ENCODE results near the gene B4GALT5.
"Not testable (repeated sequence)": the region's sequence is repeated elsewhere in the genome, so short reads cannot be mapped to it uniquely, and the experiment has no call there.

The B4GALT5 gene

DNA sequence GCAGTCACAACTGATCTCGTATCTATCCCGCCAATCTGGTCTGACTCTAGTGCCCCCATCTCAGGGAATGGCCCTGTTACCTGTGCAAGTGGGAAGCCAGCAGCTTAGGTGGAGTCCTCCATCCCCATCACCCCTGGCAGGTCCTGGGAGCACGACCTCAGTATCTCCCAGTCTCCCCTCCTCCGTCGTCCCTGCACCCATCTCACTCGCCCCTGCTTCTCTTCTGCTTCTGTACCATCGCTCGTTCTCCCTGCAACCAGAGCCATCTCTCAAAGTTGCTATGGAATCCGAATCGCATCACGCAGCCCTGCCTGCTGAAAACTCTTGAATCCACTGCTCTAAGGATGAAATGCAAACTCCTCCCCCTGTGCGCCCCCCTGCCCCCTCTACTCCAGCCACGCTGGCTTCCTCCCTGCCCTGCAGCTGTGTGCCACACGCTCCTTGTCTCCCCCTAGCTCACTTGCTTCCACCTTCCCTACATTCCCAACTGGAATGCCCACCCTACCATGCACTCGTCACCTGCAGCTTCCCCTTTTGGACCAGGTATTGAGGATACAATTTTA lies 81.7 kb downstream of the B4GALT5 start:
- TF ChIP-seq, protein P1, sequence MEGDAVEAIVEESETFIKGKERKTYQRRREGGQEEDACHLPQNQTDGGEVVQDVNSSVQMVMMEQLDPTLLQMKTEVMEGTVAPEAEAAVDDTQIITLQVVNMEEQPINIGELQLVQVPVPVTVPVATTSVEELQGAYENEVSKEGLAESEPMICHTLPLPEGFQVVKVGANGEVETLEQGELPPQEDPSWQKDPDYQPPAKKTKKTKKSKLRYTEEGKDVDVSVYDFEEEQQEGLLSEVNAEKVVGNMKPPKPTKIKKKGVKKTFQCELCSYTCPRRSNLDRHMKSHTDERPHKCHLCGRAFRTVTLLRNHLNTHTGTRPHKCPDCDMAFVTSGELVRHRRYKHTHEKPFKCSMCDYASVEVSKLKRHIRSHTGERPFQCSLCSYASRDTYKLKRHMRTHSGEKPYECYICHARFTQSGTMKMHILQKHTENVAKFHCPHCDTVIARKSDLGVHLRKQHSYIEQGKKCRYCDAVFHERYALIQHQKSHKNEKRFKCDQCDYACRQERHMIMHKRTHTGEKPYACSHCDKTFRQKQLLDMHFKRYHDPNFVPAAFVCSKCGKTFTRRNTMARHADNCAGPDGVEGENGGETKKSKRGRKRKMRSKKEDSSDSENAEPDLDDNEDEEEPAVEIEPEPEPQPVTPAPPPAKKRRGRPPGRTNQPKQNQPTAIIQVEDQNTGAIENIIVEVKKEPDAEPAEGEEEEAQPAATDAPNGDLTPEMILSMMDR (IDR thresholded peaks at IDR 0.05): no peak
- Histone ChIP-seq H3K4me1 (ENCODE audit: control insufficient read depth in 1 of 2, insufficient read depth in 1 of 2, low read depth in 1 of 2, low read length in 1 of 2) (peaks cover 12 to 37% of the 10 kb centered on the region in 2 experiments), H3K36me3 (peaks cover 57% of the 10 kb centered on the region), H3K9me3 (no peaks in the 10 kb centered on the region), H3K27me3 (no peaks in the 10 kb centered on the region), H3K4me3 (ENCODE audit: low read depth in 1 of 2, low read length in 1 of 2) (no peak overlapping the region), H3K27ac (peak overlapping the region; percentile 74)

DNA sequence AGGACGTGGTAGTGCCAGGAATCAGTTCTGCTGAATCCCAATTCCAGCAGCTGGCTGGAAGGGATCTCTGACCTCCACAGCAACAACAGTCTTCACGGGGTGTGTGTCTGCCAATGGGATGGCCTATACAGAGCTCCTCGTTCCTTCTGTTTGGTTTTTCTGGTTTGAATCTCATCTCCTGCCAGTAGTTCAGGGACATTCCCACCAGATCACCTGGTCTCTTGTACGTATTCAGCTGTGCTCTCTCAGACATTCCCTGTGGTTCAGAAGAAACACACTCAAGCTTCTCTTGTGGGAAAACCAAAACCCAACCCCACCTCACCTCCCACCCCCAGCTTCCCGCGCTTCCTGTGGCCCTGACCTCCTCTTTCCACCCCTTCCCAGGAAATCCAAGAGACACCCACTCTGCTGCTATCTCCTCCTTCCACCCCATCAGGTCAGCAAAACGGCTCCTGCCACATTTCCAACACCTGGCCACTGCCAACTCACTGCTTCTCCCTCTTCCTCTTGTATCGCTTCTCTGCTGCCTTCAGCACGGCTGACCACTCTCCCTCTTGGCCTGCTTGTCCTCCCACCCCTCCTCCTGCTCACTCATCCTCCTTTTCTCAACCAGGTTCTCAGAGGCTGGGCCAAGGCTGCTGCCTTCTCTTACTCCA lies 82.5 kb downstream of the B4GALT5 start:
- TF ChIP-seq, protein P1 (IDR thresholded peaks at IDR 0.05): no peak
- Histone ChIP-seq H3K4me3 (ENCODE audit: low read depth in 1 of 2, low read length in 1 of 2) (no peak overlapping the region), H3K27ac (peak overlapping the region; percentile 74), H3K36me3 (peaks cover 49% of the 10 kb centered on the region), H3K27me3 (no peaks in the 10 kb centered on the region), H3K9me3 (no peaks in the 10 kb centered on the region), H3K4me1 (ENCODE audit: control insufficient read depth in 1 of 2, insufficient read depth in 1 of 2, low read depth in 1 of 2, low read length in 1 of 2) (peaks cover 12 to 35% of the 10 kb centered on the region in 2 experiments)

DNA sequence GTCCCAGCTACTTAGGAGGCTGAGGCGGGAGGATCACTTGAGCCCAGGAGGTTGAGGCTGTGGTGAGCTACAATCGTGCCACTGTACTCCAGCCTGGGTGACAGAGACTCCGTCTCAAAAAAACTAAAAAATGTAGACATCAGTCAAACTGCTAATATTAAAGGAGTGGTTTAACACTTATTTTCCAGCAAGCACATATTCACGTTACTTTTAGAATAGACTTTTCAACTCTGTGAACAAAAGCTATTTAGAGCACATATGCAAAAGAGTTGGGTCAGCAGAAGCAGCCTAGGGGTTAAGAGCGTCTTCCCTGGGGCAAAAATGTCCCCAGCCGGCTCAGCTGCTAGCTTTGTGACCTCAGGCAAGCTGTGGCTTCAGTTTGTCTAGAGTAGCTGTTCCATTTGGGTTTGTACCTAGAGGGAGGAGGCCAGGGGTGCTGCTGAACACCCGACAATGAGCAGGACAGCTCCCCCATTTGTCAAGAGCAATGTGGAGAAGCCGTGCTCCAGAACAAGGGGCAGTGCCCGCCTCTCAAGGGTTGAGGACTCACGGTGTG lies 83.2 kb downstream of the B4GALT5 start:
- TF ChIP-seq, protein P1 (IDR thresholded peaks at IDR 0.05): no peak
- peak overlapping the region; percentile 74 for H3K27ac ChIP-seq
- no peaks in the 10 kb centered on the region for H3K9me3 ChIP-seq
- no peaks in the 10 kb centered on the region for H3K27me3 ChIP-seq
- peaks cover 42% of the 10 kb centered on the region for H3K36me3 ChIP-seq
- H3K4me3 ChIP-seq (ENCODE audit: low read depth in 1 of 2, low read length in 1 of 2): no peak overlapping the region
- peaks cover 18 to 36% of the 10 kb centered on the region in 2 experiments for H3K4me1 ChIP-seq (ENCODE audit: control insufficient read depth in 1 of 2, insufficient read depth in 1 of 2, low read depth in 1 of 2, low read length in 1 of 2)

DNA sequence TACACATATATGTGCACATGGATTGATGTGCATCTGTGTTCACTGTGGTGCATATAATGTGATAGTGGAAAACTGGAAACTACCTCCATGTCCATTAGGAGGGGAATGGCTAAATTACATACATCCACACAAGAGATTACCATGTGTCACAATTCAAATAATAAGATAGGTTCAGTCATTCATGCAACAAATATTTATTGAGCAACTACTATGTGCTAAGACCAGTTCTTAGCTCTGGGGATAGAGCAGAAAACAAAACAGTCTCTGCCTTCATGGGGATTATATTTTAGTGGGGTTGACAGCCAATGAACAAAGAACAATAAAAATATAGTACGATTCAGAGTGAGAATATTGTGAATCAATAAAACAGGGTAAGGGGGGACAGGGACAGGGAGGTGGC lies 84.1 kb downstream of the B4GALT5 start:
- Histone ChIP-seq H3K4me3 (ENCODE audit: low read depth in 1 of 2, low read length in 1 of 2) (no peak overlapping the region), H3K4me1 (ENCODE audit: control insufficient read depth in 1 of 2, insufficient read depth in 1 of 2, low read depth in 1 of 2, low read length in 1 of 2) (peaks cover 26 to 42% of the 10 kb centered on the region in 2 experiments), H3K36me3 (peaks cover 33% of the 10 kb centered on the region), H3K27me3 (no peaks in the 10 kb centered on the region), H3K9me3 (no peaks in the 10 kb centered on the region), H3K27ac (no peak overlapping the region)
- TF ChIP-seq, protein P1 (IDR thresholded peaks at IDR 0.05): no peak

DNA sequence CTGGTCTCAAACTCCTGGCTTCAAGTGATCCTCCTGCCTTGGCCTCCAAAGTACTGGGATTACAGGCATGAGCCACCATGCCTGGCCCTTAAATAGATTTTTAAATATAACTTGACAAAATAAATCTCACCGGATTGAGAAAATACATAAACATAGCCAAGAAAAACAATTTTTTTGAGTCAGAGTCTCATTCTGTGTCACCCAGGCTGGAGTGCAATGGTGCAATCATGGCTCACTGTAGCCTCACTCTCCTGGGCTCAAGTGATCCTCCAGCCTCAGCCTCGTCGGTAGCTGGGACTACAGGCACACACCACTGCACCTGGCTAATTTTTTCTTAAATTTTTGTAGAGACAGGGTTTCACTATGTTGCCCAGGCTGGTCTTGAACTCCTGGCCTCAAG lies 85.4 kb downstream of the B4GALT5 start:
- H3K27ac ChIP-seq; H3K27me3 ChIP-seq; H3K4me3 ChIP-seq (ENCODE audit: low read depth in 1 of 2, low read length in 1 of 2); H3K9me3 ChIP-seq: not testable (repeated sequence)
- peaks cover 38 to 50% of the 10 kb centered on the region in 2 experiments for H3K4me1 ChIP-seq (ENCODE audit: control insufficient read depth in 1 of 2, insufficient read depth in 1 of 2, low read depth in 1 of 2, low read length in 1 of 2)
- H3K36me3 ChIP-seq: peaks cover 20% of the 10 kb centered on the region

DNA sequence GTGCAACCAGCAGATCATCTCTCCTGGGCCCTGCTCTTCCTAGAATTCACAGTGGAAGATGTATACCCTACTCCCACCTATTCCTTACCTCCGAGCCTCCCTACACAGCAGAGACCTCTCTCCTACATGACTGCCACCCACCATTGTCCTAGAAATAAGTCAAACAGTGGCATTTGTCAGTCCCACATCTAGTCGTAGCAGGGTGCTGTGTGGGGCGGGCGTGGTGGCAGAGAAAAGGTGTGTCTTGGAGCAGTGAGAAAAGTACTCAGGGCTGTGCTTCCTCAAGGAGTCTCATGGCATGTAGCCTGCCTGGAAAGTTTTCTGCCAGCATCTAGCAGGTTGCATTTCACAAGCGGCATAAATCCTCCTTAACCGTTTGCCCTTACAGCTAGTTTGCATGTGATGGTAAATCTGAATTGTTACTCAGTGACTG lies 86.3 kb downstream of the B4GALT5 start:
- no peaks in the 10 kb centered on the region for H3K27me3 ChIP-seq
- peaks cover 38 to 54% of the 10 kb centered on the region in 2 experiments for H3K4me1 ChIP-seq (ENCODE audit: control insufficient read depth in 1 of 2, insufficient read depth in 1 of 2, low read depth in 1 of 2, low read length in 1 of 2)
- H3K4me3 ChIP-seq (ENCODE audit: low read depth in 1 of 2, low read length in 1 of 2): no peak overlapping the region
- H3K27ac ChIP-seq: peak overlapping the region; percentile 49
- TF ChIP-seq, protein P1 (IDR thresholded peaks at IDR 0.05): no peak
- no peaks in the 10 kb centered on the region for H3K9me3 ChIP-seq
- peaks cover 11% of the 10 kb centered on the region for H3K36me3 ChIP-seq

DNA sequence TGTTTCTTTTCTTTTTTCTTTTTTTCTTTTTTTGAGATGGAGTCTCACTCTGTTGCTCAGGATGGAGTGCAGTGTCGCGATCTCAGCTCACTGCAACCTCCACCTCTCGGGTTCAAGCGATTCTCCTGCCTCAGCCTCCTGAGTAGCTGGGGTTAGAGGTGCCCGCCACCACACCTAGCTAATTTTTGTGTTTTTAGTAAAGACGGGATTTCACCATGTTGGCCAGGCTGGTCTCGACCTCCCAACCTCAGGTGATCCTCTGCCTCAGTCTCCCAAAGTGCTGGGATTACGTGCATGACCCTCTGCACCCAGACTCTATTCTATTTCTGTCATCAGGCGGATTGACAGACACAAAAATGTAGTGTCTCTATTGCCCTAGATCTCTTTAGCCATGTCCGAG lies 88.7 kb downstream of the B4GALT5 start:
- not testable (repeated sequence) for H3K36me3 ChIP-seq; H3K27me3 ChIP-seq; H3K4me3 ChIP-seq (ENCODE audit: low read depth in 1 of 2, low read length in 1 of 2); H3K9me3 ChIP-seq
- peaks cover 47 to 54% of the 10 kb centered on the region in 2 experiments for H3K4me1 ChIP-seq (ENCODE audit: control insufficient read depth in 1 of 2, insufficient read depth in 1 of 2, low read depth in 1 of 2, low read length in 1 of 2)
- peak overlapping the region; percentile 83 for H3K27ac ChIP-seq

Data from neutrophil (primary cell).